GM19193 (cell line): Measurements from ENCODE around the gene CLEC16A.

Experiments
- POLR2A ChIP-seq: IDR thresholded peaks from 4 replicates; pipeline ENCODE4 v1.6.1; 2011; ENCODE audit not compliant: insufficient read depth, insufficient read length; ENCODE audit errors: extremely low read depth

CLEC16A gene

GRCh38 chr16:11029948-11030347, 85.6 kb downstream of the CLEC16A start:
- no peak for TF ChIP-seq POLR2A

DNA sequence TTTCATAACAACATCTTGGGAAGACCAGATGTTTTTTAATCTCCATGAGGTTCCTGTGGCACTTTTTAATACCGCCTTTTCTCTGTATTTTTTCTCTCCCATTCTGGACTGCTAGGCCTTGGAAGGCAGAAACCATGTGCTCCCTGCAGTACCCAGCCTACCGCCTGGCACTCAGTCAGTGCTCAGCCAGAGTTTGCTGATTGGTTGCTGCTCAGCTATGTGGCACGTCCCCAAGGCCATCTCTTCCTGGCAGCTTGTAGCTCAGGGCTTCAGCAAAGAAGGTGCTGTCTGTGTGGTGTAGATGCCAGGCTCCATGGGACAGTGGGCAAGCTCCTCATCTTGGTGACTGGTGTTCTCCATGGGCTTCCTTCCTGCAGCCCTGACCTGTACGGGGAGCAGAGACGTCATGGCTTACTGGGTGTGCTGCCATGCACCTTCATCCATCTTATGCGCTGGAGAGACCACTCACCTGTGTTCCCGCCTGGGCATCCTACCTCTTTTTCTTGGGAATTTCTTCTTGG, 86.7 kb downstream of the CLEC16A start:
- no peak for TF ChIP-seq POLR2A

DNA sequence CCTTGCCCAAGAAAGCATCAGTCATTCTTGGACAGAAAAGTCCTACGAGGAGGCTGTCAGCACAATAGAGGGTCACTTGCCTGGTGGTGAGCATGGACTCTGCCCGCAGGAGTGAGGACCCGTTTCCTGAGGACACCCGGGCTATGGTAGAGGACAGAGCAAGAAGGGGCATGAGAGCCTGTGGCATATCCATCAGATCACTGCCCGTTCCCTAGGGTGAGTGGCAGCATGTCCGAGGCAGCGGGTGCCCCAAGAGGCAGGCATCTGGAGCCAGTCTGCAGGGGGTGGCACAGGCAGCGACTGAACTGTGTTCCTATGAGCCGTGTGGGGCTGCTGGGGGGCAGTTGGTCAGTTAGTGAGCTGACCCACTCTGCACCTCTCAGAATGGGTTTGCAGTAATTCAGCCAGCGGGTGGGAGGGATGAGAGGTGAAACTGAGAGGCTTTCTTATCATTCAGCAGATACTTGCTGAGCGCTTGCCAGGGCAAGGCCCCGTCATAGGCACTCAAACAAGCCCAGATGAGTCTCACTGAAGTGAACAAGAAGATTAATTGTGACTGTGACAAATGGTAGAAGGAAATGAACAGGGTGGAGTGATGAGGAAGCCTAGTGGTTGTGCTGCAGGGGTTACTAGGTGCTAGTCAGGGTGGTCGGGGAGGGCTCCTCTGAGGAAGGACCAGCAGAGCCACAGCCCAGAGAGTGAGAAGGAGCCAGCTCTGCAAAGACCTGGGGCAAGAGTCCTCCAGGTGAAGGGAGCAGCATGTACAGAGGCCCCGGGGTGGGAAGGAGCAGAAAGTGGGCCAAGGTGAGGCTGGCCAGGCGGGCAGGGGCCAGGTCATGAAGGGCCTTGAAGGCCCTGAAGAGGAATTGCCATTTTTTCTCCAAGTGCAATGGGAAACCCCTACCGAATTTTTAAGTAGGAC, 87.9 kb downstream of the CLEC16A start:
- no peak for TF ChIP-seq POLR2A

DNA sequence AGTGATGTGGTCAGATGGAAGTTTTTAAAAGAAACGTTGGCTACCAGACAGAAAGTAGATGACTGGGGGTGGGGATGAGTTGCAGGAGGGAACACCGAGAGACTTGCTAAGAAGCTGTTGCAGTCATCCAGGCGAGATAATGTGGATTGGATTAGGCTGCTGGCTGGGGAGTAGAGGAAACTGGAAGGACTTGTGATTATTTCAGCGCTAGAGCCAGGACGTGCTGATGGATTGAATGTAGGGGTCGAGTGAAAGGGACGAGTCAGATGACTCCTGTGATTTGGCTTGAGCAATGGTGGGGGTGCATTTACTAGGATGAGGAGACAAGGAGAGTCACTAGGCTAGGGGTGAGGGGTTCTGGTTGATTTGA, 88.5 kb downstream of the CLEC16A start:
- no peak for TF ChIP-seq POLR2A

GRCh38 chr16:11033629-11034420, 89.5 kb downstream of the CLEC16A start:
- TF ChIP-seq POLR2A: no peak

- TF ChIP-seq POLR2A: no peak
Observed at GRCh38 chr16:11034481-11034931, 90.1 kb downstream of the CLEC16A start.

DNA sequence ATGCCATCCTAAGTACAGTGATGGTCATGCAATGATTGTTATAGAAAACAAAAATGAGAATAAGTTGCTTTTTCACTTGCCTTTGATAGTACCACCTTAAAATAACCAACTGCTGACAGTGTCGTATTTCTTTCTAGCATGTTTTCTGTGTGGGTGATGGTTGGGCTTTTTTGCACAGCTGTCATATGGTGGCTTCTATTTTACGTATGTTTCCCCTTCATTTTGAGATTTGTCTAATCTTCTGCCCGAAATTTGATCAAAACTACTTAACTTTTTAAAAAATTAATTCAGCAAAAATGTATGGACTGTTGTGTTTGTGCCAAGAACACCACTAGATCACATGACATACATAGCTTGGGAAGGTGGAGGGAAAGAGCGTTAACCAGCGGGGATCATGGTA, 90.7 kb downstream of the CLEC16A start:
- no peak for TF ChIP-seq POLR2A

GRCh38 chr16:11036040-11036439, 91.7 kb downstream of the CLEC16A start:
- no peak for TF ChIP-seq POLR2A

DNA sequence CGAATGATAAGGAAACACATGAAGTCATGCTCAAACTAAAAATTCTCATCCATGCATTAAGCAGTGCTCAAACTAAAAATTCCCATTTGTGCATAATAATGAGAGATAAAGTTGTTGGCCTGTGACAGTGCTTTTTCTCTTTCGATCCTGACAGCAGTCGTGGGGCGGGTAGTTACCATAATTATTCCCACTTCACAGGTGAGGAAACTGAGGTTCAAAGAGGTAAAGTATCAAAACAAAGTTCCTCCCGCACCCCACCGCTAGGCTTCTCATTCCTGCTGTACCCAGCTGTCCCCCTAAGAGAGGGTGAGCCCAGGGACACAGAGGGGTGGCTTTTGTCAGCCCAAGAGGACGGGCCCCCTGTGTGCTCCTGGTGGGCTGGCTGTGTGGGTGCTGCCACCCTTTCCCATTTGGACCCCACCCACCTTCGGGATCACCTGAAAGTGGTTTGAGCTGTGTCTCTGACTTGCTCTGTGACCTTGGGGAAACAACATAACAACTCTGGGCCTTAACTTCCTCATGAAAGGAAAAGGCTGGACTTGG, 92.6 kb downstream of the CLEC16A start:
- TF ChIP-seq POLR2A: no peak

GRCh38 chr16:11038305-11038704, 93.9 kb downstream of the CLEC16A start:
- TF ChIP-seq POLR2A: no peak

- no peak for TF ChIP-seq POLR2A
Observed at GRCh38 chr16:11038777-11039176, 94.4 kb downstream of the CLEC16A start.

DNA sequence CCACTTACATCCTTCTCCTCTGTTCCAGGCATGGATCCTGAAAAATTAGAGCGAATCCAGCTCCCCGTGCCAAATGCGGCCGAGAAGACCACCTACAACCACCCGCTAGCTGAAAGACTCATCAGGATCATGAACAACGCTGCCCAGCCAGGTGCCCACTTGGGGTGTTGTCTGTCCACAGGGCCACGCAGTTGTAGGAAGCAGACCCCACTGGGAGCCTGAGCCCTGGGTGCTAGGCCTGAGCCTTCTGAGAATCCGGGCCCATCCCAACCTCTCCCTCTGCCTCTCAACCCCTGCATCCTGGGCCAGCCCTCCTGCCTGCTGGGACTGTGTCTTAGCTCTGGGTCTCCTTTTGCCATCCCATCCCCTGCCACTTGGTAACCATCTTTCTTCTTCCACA, 95.4 kb downstream of the CLEC16A start:
- TF ChIP-seq POLR2A: no peak

DNA sequence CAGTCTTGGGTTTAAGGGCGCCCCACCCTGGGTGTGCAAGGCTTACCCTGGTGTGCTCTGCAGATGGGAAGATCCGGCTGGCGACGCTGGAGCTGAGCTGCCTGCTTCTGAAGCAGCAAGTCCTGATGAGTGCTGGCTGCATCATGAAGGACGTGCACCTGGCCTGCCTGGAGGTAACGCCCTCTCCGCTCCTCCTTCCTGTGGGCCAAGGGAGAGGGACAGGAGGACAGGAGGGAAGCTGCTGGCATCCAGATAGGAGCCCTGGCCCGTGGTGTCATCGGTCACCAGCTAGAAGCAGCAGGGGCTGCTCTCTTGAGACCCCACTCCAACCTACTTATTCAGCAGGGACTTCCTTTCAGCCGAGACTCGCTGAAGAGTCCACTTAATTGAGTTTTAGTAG, 97.8 kb downstream of the CLEC16A start:
- no peak for TF ChIP-seq POLR2A

DNA sequence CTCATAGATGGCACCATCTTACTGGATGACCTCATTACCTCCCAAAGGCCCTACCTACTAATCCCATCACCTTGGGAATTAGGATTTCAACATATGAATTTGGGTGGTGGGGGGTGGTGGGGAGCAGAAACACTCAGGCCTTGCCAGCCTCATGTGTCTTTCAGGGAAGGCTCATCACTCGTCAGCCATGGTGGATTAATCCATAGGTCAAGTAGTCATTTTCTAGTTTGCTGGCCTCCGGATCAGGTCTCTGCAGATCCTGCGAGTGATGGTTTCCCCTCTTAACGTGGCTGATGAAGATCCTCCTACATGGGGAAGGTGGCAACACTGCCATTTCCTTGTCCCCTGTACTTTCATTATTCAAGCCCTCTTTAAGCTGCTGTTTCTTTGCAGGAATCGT, 101.1 kb downstream of the CLEC16A start:
- no peak for TF ChIP-seq POLR2A

DNA sequence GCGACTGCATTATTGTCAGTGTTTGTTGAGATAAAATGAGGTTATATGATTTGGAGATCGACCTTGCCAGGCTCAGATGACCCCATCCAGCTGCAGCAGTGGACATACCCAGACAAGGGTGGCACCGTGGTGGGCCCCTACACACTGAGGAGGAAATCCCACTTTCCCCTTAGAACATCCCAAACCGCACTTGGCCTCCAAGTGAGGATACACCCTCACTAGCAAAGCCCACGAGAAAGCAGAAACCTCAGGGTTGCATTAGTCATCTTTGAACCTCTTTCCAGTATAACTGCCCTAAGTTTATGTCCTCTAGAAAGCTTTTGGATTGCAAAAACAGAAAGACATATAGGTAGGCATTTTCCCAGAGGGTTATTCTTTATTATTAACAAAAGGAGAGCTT, 101.5 kb downstream of the CLEC16A start:
- no peak for TF ChIP-seq POLR2A

DNA sequence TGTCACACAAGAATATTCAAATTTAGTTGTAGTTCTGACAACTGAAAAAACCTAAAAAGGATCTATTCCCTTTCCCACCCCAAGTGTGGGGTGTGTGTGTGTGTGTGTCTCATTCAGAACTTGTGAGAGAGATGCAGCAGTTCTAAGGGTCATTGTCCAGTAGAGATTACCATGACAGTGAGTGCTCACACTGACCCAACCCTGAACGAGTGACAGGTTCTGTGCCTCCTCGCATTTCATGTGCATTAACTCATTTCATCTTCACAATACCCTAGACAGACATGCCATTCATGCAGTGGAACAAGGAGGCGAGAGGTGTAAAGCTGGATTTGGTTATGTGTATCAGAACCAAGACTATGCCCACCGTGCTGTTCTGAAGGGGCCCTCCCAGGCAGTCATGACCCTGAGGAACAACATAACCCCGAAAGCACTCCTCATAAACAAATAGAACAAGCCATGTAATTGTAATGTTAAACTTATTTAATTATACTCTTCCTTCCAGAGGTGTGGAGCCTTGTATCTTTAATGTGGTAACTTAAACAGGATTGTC, 102.1 kb downstream of the CLEC16A start:
- no peak for TF ChIP-seq POLR2A

- no peak for TF ChIP-seq POLR2A
Observed at GRCh38 chr16:11047057-11047456, 102.7 kb downstream of the CLEC16A start.
